Measurements from ENCODE around the gene ABCA3. TPM values are rescaled to one million over a fixed set of nuclear protein-coding genes. Genes with fewer than 3 reads are reported as not detected.

Gene ABCA3
- total and polyA plus RNA-seq, 2 of the 8 experiments (the other 6 are each of a cell fraction or from before 2014, with no cell fraction given), result 5.7 to 7.9 TPM

- TF ChIP-seq EZH2 (IDR thresholded peaks at IDR 0.05; ENCODE audit: low read depth, low read length, severe bottlenecking) (no peak), SIX5 (IDR thresholded peaks at IDR 0.05; ENCODE audit: low read depth, low read length) (no peak)
Observed at GRCh38 chr16:2270070-2270462, 70.5 kb downstream of the ABCA3 start (continued).

Measured in H1 (cell line).